Breast epithelium (tissue), 4 donors: ENCODE measurements around the gene CTNNA3. TPM values are rescaled to one million over a fixed set of nuclear protein-coding genes. Genes with fewer than 3 reads are reported as not detected.

ENCODE experiments used
- DNase-seq, 2 donors: peaks; one replicate each; pipeline ENCODE4 v3.0.0-alpha.2; 2019; ENCODE audit warnings: low spot score in 2 of 2
- H3K27ac ChIP-seq, 2 donors: fragments of 200-600 bp; sonication (generic) in 1 of 2; one replicate each; pipeline ENCODE4 v1.5.1; 2016 to 2019; ENCODE audit warnings: mild to moderate bottlenecking in 1 of 2
- H3K27me3 ChIP-seq, 2 donors: fragments of 200-600 bp; sonication (generic) in 1 of 2; one replicate each; pipeline versions ENCODE4 v1.5.1 to v1.6.0; 2017 to 2019; ENCODE audit warnings: control low read depth in 1 of 2, mild to moderate bottlenecking in 1 of 2
- H3K36me3 ChIP-seq: fragments of 200-600 bp; one replicate; pipeline ENCODE4 v1.5.1; 2019
- H3K4me1 ChIP-seq, 2 donors: fragments of 200-600 bp; sonication (generic); one replicate each; pipeline ENCODE4 v1.5.1; 2016 to 2019; ENCODE audit warnings: control low read depth in 1 of 2
- H3K4me3 ChIP-seq, 3 donors: fragments of 200-600 bp; sonication (generic); 1 replicate in 2 of 3; 2 replicates in 1 of 3; pipeline ENCODE4 v1.5.1; 2016 to 2019; ENCODE audit warnings: mild to moderate bottlenecking in 3 of 3, moderate library complexity in 2 of 3
- H3K9me3 ChIP-seq, 2 donors: fragments of 200-600 bp; sonication (generic) in 1 of 2; one replicate each; pipeline ENCODE4 v1.5.1; 2016 to 2019; ENCODE audit warnings: control low read depth in 1 of 2
- POLR2A ChIP-seq: fragments of 450-650 bp; IDR thresholded peaks from one replicate; pipeline ENCODE4 v1.6.1; 2016; ENCODE audit warnings: antibody characterized with exemption, mild to moderate bottlenecking, moderate library complexity
- POLR2AphosphoS5 ChIP-seq, 3 donors: sonication (generic); formaldehyde crosslinking; IDR thresholded peaks; one replicate each; pipeline ENCODE4 v1.6.1; 2017; ENCODE audit warnings: antibody characterized with exemption in 3 of 3
- intact Hi-C: fragments of 100-400 bp; cut with DNase I; formaldehyde crosslinking; loops from one replicate; pipeline ENCODE4 v1.15.1; 2023; ENCODE audit warnings: low total_unique reads
- total RNA-seq, 3 donors: library from RNA; depleted of rRNA; stranded (reverse); fragments of >200 nt; gene quantifications; one replicate each; pipeline ENCODE4 v1.1.0, GENCODE V29; 2016
- TF ChIP-seq, protein P1 (sequence below), 3 donors: fragments of 450-650 bp; IDR thresholded peaks; one replicate each; pipeline ENCODE4 v1.5.1; 2016 to 2017; ENCODE audit warnings: antibody characterized with exemption in 3 of 3, mild to moderate bottlenecking in 3 of 3, moderate library complexity in 3 of 3

CTNNA3 gene
- total RNA-seq, 3 donors from 2014 or later, result 0.33 to 1.1 (median 0.59) TPM

DNA sequence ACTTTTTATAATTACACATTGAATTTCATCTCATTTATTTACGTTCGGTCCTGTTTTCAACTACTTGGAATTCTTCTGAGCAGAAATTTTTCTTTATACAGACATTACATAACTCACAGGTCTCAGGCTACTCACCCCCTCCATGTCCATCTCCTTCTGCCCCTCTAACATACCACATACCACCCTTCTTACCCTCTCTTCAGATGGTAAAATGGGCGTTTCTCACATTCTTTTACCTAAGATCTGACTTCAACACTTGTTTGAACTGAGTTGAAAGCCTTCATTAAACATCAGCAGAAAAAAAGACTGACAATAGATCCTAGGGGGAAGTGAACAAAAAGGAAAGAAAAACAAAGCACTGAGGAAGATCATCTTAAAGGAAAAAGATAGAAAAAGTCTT is 309.7 kb downstream of the CTNNA3 start:
- no peaks in the 10 kb centered on the region for H3K27me3 ChIP-seq
- TF ChIP-seq POLR2AphosphoS5 (IDR thresholded peaks at IDR 0.05), result no peak
- TF ChIP-seq, protein P1, sequence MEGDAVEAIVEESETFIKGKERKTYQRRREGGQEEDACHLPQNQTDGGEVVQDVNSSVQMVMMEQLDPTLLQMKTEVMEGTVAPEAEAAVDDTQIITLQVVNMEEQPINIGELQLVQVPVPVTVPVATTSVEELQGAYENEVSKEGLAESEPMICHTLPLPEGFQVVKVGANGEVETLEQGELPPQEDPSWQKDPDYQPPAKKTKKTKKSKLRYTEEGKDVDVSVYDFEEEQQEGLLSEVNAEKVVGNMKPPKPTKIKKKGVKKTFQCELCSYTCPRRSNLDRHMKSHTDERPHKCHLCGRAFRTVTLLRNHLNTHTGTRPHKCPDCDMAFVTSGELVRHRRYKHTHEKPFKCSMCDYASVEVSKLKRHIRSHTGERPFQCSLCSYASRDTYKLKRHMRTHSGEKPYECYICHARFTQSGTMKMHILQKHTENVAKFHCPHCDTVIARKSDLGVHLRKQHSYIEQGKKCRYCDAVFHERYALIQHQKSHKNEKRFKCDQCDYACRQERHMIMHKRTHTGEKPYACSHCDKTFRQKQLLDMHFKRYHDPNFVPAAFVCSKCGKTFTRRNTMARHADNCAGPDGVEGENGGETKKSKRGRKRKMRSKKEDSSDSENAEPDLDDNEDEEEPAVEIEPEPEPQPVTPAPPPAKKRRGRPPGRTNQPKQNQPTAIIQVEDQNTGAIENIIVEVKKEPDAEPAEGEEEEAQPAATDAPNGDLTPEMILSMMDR (IDR thresholded peaks at IDR 0.05), result no peak
- TF ChIP-seq POLR2A, result no peak
- intact Hi-C loops, result no loop called here

GRCh38 chr10:67385566-67385965 is 310.4 kb downstream of the CTNNA3 start:
- Histone ChIP-seq H3K27ac (no peak overlapping the region), H3K36me3 (no peaks in the 10 kb centered on the region), H3K27me3 (no peaks in the 10 kb centered on the region), H3K4me3 (no peak overlapping the region), H3K9me3 (no peaks in the 10 kb centered on the region), H3K4me1 (no peaks in the 10 kb centered on the region)
- intact Hi-C loops, result no loop called here
- DNase-seq, result no peak
- TF ChIP-seq POLR2AphosphoS5 (IDR thresholded peaks at IDR 0.05), result no peak
- TF ChIP-seq, protein P1 (IDR thresholded peaks at IDR 0.05), result no peak
- TF ChIP-seq POLR2A, result no peak

More for the DNA sequence above, 309.7 kb downstream of the CTNNA3 start:
- Histone ChIP-seq H3K36me3 (no peaks in the 10 kb centered on the region), H3K4me3 (no peak overlapping the region), H3K9me3 (no peaks in the 10 kb centered on the region), H3K27ac (no peak overlapping the region), H3K4me1 (no peaks in the 10 kb centered on the region)
- no peak for DNase-seq

DNA sequence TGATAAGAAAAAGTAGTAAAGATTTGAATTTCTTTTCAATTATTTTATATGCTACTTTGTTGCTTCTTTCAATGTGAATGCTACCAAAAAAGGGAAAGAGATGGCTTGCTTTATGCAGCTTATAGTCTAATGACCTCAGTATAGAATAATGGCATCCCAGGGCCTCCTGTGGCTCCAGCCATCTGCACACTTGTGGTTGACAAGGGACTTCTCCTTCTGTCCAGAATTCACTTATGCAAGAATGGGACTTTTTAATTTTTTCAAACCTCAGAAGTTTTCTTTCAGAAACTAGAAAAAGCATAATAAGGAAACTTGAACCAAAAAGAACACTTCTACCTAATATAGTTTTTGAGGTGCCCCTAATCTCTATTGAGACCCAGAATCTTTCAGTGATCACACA is 310.9 kb downstream of the CTNNA3 start:
- intact Hi-C loops, result no loop called here
- H3K27me3 ChIP-seq, result no peaks in the 10 kb centered on the region
- H3K36me3 ChIP-seq, result no peaks in the 10 kb centered on the region
- no peak for DNase-seq
- H3K27ac ChIP-seq, result no peak overlapping the region
- no peaks in the 10 kb centered on the region for H3K9me3 ChIP-seq
- no peak overlapping the region for H3K4me3 ChIP-seq
- no peaks in the 10 kb centered on the region for H3K4me1 ChIP-seq
- TF ChIP-seq, protein P1 (IDR thresholded peaks at IDR 0.05), result no peak
- no peak for TF ChIP-seq POLR2AphosphoS5 (IDR thresholded peaks at IDR 0.05)
- TF ChIP-seq POLR2A, result no peak

DNA sequence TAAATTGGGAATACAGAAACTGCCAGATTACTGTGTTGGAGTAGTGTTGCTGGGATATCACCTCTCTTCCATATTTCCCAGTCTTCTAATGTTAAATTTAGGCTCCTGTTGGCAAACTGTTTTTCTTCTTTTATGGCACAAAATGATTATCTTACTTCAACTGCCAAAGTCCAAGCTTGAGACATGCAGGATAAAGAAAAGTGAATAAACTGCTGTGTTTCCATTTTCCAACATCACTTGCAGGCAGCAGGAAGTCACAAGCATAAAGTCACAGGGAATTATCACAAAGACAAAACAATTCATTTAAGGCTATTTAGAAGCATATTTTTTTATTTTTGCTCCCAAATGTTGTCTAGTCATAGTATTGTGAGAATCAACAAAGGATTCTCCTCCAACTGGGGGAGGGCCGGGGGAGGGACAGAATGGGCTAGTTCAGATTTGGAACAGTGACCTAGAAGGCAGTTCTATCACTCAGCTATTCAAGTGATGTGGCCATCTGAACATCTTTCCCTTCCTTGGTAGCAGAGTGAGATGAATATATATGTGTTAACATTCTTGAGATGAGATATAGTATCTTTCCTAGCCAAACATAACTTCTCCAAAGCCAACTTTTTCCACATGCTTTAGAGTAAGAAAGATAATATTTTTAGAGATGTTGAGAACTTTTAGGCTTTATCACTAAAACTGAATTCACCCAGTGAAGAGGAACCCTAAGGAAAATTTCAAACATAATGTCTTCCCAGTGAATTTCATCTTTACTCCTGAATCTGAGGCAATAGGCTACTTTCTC is 364.7 kb downstream of the CTNNA3 start:
- H3K27ac ChIP-seq, result no peak overlapping the region
- intact Hi-C loops, result no loop called here
- no peak overlapping the region for H3K4me3 ChIP-seq
- no peaks in the 10 kb centered on the region for H3K4me1 ChIP-seq
- TF ChIP-seq POLR2AphosphoS5 (IDR thresholded peaks at IDR 0.05) (no peak), POLR2A (no peak)
- TF ChIP-seq, protein P1 (IDR thresholded peaks at IDR 0.05), result no peak
- H3K9me3 ChIP-seq, result no peaks in the 10 kb centered on the region
- H3K36me3 ChIP-seq, result no peaks in the 10 kb centered on the region
- no peak for DNase-seq
- H3K27me3 ChIP-seq, result no peaks in the 10 kb centered on the region

GRCh38 chr10:67327626-67328535 is 368.1 kb downstream of the CTNNA3 start:
- peaks cover 0 to 22% of the 10 kb centered on the region in 2 donors for H3K9me3 ChIP-seq
- TF ChIP-seq, protein P1 (IDR thresholded peaks at IDR 0.05), result no peak
- TF ChIP-seq POLR2AphosphoS5 (IDR thresholded peaks at IDR 0.05), result no peak
- no peak overlapping the region for H3K4me3 ChIP-seq
- no peaks in the 10 kb centered on the region for H3K36me3 ChIP-seq
- DNase-seq, result no peak
- H3K4me1 ChIP-seq, result no peaks in the 10 kb centered on the region
- intact Hi-C loops, result no loop called here
- no peaks in the 10 kb centered on the region for H3K27me3 ChIP-seq
- H3K27ac ChIP-seq, result no peak overlapping the region
